ENCODE data around the gene PEF1.

DNA sequence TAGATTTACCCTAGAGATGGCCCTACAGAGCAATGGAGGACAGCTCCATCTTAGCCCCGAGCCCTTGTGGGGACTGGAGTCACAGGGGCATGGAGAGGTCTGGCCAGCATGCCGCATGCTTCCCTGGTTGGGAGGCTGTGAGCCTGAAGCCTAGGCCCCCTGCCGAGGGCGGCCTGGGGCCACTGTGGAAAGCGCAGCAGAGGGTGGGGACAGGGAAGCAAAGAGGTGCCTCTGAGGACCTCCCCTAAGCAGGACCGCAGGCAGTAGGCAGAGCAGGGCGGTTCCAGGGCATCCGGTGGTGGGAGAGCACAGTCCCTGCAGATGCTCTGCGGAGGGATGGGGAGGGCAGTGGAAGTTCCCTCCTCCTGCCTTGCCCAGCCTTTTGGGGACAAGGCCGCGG, 26.5 kb upstream of the PEF1 start:
- TF ChIP-seq, protein P1, sequence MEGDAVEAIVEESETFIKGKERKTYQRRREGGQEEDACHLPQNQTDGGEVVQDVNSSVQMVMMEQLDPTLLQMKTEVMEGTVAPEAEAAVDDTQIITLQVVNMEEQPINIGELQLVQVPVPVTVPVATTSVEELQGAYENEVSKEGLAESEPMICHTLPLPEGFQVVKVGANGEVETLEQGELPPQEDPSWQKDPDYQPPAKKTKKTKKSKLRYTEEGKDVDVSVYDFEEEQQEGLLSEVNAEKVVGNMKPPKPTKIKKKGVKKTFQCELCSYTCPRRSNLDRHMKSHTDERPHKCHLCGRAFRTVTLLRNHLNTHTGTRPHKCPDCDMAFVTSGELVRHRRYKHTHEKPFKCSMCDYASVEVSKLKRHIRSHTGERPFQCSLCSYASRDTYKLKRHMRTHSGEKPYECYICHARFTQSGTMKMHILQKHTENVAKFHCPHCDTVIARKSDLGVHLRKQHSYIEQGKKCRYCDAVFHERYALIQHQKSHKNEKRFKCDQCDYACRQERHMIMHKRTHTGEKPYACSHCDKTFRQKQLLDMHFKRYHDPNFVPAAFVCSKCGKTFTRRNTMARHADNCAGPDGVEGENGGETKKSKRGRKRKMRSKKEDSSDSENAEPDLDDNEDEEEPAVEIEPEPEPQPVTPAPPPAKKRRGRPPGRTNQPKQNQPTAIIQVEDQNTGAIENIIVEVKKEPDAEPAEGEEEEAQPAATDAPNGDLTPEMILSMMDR (IDR thresholded peaks at IDR 0.05): no peak
- TF ChIP-seq POLR2AphosphoS5 (IDR thresholded peaks at IDR 0.05): no peak
- TF ChIP-seq POLR2A (IDR thresholded peaks at IDR 0.05; ENCODE audit: low read depth): no peak
- no peak for TF ChIP-seq EP300 (IDR thresholded peaks at IDR 0.05)
